NCI-H187 treated with DMSO at 0.1 percent for 48 hours (cell line): ENCODE measurements around the gene ENDOG.

Experiments
- DNase-seq: peaks from one replicate; lab custom pipeline; 2025; lab: John Stamatoyannopoulos, UW

The ENDOG gene

DNA sequence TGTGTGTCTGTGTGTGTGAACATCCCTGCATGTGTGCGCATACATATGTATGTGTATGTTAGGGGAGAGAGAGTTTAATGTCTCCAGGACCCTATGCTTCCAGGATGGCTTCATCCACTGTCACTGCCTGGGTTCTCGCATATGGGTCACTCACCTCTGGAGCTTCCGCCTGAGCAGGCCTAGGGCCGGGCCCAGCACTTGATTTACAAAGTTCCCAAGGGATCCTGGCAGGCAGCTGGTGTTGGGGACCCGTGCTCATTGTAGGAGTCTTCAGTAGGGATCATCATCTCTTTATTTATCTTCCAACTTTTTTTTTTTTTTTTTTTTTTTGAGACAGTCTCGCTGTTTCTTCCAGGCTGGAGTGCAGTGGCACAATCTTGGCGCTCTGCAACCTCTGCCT lies 18.2 kb upstream of the ENDOG start:
- DNase-seq, result no peak

DNA sequence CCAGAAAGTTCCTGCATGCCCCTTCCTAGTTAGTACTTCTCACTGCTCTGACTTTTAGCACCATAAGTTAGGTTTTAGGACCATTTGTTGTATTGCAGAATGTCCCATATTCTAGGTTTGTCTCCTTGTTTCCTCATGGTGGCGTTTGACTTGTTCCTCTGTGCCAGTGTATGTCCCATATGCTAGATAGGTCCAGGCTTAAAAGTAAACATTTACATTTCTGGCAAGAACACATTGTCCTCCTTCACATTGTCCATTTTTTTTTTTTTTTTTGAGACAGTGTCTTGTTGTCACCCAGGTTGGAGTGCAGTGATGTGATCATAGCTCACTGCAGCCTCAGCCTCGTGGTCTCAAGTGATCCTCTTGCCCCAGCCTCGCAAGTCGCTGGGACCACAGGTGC lies 15.8 kb upstream of the ENDOG start:
- no peak for DNase-seq

DNA sequence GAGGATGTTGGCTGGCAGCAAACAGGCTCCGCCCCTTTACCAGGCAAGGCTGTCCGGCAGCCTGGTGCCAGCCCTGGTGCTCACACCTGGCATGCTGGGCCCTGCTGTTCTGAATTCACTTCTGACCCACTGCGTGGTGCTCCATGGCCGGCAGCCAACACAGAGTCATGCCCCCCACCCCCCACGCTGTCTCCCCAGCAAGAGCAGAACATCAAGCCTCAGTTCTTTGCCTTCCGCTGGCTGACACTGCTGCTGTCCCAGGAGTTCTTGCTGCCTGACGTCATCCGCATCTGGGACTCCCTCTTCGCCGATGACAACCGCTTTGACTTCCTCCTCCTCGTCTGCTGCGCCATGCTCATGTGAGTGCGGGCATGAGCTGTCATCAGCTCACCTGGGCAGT lies 12.6 kb upstream of the ENDOG start:
- no peak for DNase-seq

DNA sequence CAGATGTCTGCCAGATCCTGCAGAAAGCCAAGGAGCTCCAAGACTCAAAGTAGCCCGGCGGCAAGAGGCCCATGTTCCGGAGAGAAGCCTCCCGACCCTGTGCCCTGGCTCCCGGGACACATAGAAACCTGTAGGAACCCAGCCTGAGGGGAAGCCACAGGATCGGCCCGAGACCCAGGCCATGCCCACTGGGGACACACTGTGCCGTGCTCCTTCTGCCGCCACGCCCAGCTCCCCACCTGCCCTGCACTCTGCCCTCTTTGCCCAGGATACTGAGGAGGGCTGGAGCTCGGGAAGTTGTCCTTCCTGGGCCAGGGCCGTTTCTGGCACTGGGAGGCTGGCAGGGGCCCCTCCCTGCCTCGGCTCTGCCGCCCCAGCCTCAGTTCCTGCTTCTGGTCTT lies 10.5 kb upstream of the ENDOG start:
- no peak for DNase-seq

DNA sequence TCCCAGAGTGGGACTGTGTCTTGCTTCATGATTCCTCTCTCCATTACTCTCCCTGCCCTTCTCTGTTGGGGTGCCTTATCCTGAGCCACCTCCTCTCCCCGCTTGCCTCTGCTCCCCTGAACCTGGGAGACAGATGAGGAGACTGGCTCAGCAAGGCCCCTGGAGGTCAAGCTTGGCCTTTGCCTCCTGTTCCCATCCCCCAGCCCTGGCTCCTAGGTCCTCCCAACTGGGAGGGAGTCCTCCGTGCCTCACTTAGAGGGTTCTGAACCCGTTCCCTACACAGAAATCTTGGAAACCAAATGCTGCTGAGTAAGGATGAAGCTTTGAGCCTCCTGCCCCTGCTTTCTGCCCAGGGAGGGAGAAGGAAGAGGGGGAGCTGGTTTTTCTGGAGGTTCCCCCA lies 9.8 kb upstream of the ENDOG start:
- DNase-seq, result no peak

DNA sequence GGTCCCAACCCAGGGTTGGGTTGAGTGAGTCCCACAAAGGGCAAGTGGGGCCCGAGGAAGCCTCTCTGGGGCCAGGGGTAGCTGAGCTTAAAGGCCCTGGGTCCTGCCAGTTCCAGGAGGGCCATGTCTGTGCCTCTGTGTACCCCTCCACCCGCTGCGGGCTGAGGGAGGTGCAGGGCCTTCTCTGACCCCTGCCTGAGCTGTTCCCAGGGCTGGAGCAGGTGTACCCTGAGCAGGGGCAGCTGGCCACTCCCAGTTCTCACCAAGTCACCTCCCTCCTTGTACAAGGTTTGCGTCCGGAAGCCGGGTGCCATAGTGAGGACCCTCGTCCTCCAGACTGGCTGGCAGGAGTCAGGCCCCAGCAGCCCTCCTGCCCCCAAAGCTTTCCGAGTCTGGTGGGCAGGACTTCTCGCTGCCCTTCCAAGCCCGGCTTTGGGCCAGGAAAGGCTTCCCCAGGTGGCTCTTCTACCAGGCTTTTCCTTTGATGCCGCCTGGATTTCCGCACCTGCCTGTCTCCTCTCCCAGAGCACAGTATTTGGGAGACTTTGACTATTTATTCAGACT lies 9.2 kb upstream of the ENDOG start:
- no peak for DNase-seq

DNA sequence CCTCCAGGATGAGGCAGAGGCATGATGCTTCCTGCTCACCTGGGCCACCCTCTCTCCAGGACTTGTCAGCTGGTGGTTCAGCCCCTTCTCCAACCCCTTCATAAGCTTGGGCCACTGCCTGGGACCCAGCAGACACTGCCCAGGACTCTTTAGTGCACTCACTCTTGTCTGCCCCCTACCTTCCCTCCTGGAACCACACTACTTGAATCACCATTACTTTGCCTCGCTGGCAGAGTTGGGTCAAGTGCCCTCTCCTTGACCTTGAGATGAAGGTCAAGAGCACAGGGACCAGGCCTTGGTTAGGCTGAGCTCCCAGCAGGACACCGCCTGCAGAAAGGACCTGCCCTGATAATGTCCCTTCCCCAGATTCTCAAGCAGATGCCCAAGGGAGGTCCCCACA lies 8.5 kb upstream of the ENDOG start:
- DNase-seq, result no peak

DNA sequence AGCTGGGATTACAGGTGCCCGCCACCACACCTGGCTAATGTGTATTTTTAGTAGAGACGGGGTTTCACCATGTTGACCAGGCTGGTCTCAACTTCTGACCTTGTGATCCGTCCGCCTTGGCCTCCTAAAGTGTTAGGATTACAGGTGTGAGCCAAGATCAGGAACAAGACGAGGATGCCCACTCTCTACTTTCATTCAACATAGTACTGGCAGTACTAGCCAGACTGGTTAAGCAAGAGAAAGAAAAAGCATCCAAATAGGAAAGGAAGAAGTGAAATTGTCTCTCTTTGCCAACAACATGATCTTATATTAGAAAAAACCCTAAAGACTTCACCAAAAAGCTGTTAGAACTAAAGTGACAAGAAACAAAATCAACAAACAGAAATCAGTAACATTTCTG lies 7.4 kb upstream of the ENDOG start:
- DNase-seq, result no peak

DNA sequence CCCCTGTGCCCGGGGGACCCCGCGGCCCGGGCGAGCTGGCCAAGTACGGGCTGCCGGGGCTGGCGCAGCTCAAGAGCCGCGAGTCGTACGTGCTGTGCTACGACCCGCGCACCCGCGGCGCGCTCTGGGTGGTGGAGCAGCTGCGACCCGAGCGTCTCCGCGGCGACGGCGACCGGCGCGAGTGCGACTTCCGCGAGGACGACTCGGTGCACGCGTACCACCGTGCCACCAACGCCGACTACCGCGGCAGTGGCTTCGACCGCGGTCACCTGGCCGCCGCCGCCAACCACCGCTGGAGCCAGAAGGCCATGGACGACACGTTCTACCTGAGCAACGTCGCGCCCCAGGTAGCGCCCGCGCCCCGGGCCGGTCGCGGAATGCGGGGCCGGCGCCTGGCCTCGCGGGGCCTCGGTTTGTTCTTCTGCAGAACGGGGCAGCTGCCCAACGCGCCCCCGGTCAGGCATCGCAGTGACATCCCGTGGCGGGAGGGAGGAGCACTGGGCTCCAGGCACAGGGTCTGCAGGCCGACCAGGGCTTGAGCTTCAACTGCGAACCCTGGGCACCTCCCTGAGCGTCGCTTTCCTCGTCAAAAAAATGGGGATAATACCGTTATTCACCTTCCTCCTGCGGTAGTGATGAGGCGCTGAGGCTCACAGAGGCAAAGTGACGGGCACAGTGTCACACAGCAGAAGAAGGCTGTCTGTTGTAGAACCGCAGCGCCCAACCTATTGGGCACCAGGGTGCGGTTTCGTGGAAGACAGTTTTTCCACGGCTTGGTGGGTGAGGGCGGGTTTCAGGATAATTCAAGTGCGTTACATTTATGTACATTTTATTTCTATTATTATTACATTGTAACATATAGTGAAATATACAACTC lies 777 bp downstream of the ENDOG start:
- no peak for DNase-seq

DNA sequence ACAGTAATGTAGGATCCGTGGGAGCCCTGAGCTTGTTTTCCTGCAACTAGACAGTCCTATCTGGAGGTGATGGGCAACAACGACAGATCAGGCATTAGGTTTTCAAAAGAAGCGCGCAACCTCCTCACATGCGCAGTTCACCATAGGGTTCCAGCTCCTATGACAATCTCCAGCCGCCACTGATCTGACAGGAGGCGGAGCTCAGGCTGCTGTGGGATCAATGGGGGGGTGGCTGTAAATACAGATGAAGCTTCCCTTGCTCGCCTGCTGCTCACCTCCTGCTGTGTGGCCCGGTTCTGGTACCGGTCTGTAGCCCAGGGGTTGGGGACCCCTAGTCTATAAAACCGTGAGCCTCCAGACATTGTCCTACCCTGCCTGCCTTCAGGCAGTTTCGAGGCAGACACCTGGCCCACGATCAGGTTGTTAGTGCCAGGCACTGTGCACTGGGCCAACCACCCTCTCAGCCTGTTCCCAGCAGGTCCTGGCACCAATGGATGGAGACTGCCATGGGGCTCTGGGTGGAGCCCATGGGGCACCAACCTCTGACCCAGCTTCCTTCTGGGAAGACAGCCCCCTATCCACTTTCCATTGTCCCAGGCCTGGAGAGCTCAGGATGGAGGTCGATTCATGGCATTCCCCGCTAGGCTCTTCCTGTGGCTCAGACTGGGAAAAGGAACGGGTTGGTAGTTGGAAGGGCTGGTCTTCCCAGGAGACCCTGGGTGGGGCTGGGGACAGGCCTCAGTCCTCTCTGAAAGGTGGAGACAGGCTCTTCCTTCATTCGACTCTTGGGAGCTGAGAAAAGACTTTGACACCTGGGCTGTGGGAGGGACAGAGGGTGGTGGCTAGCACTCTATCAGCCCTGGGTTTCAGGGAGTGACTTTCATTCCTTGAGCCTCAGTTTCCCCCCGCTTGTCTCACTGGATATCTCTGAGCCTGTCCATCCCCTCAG lies 1.7 kb downstream of the ENDOG start:
- DNase-seq, result peak; percentile 23

DNA sequence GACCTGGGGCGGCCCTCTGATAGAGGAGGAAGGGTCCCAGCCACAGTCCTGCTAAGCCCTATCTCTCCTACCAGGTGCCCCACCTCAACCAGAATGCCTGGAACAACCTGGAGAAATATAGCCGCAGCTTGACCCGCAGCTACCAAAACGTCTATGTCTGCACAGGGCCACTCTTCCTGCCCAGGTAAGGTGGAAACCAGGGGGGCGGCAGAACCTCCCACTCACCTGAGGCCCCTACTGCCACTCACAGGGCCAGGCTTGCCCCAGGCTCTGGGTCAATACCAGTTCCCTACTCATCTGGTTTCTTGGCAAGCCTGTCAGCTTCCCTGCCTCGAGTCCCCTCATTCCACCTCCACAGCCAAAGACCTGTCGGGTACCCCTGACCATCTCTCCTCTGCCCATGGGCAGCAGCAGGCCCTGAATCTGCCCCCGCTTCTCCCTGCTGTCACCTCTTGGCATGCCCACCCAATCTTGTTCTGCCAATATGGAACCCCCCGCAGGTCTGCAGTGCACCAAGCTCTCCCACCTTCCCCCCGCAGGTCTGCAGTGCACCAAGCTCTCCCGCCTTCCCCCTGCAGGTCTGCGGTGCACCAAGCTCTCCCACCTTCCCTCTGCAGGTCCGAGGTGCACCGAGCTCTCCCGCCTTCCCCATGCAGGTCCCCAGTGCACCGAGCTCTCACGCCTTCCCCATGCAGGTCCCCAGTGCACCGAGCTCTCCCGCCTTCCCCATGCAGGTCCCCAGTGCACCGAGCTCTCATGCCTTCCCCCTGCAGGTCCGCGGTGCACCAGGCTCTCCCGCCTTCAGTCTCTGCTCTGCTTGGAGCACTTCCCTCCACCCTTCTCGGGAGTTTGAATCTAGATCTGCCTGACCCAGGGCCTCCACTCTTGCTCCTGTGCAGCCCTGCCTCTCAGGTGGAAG lies 2.6 kb downstream of the ENDOG start:
- no peak for DNase-seq

DNA sequence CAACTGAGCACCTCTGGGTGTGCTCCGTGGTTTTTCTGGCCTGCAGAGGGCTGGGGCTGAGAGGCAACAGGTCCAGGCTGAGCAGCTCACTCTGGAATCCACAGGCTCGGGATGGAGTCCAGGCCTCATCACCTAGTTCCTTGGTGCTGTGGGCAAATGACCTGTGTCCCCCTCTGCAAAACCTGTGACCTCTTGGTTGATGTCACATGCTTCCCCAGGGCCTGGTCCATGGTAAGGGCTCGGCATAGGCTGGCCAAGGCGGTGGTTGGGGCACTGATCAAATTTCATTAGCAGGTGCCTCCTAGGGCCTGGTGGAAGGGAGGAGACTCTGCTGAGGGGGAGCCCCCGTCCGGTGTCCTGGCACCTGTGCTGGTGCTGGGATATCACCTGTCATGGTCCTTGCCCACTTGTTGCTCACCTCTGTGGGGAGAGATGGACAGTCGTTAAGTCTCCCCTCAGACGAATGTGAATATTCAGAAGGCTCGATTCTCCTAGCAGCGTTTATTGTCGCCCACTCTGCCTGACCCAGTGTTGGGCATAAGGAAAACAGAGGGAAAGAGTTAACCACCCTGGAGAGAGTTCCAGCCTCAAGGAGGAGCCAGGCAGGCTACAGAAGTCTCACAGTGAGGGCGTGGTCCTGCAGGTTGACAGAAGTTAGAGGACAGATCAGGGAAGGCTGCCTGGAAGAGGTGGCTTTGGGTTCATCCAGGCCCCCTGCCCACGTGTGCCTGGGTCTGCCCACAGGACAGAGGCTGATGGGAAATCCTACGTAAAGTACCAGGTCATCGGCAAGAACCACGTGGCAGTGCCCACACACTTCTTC lies 3.5 kb downstream of the ENDOG start:
- no peak for DNase-seq

DNA sequence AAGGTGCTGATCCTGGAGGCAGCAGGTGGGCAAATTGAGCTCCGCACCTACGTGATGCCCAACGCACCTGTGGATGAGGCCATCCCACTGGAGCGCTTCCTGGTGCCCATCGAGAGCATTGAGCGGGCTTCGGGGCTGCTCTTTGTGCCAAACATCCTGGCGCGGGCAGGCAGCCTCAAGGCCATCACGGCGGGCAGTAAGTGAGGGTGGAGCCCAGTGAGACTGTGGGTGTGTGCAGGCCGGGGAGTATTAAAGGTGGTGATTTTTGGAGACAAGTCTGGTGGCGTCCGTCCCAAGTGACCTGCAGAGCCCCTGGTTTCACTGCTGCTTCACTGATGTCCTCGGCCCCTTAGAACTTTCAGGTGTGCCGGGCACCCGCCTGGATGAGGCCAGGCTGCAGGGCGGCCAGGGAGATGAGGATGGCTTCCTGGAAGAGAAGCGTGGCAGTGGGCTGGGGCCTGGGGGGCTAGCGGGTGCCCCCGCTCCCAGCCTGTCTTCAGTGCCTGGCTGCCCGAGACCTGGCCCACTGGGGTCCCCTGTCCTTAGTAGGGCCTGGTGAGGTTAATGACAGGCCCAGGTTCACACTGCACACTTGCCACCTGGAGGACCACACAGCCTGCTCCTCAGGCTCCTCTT lies 4.2 kb downstream of the ENDOG start:
- no peak for DNase-seq

DNA sequence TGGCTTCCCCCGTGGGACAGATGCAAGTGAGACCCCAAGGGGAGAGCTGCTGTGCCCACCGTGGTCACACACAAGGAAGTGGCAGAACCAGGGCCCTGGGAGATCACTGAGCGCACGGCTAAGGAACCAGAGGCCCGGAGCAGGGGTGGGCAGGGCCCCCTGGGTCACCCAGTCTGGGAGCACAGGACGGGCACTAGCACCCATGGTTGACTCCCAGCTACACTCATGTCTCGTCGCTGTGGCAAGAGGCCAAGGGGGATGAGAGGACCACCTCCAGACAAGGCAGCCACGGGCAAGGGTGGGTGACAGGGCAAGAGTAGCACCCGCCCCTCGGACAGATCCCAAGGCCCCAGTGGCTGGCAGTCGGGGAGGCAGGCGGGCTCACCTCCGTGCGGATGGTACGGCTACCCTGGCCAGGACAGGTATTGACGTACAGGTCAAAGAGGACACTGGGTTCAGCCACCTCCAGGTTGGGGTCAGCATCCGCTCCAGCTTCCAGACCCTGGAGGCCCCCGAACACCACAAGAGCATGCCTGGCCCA lies 5.1 kb downstream of the ENDOG start:
- no peak for DNase-seq

DNA sequence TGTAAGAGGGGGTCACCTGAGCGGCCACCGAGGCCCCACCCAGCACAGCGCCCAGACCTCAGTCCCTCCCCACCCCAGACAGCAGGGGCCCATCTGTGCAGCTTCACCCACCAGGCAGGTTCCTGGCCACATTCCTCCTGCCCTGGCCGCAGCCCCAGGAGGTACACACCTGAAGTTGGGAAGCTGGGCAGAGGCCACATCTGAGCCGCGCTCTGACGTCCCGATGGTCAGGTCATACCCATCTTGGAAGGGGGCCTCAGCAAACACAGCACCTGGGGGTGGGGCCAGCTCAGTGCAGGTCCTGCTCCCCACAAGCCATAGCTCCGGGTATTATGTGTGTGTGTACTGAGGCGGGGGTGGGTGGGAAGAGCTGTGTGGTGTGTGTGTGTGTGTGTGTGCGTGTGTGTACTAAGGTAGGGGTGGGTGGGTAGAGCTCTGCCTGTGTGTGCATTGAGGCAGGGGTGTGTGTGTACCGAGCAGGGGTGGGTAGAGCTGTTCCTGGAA lies 5.7 kb downstream of the ENDOG start:
- no peak for DNase-seq

DNA sequence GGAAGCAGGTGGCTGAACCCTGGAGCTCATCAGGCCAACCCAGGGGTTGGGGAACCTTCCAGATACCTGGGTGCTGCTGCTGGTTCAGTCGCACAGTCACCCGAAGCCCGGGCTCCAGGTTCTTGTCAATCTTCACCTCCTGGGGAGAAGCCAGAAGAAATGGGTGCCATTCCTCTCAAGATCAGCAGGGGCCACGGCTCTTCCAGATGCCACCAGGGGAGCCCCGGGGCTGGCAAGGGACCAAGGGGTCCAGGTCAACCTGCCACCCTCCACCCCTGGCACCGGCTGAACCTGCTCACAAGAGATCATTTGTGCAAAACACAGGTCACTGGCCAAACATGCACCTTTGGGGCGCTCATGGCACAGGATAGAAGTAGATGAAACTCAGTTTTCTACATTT lies 6.6 kb downstream of the ENDOG start:
- DNase-seq, result no peak

DNA sequence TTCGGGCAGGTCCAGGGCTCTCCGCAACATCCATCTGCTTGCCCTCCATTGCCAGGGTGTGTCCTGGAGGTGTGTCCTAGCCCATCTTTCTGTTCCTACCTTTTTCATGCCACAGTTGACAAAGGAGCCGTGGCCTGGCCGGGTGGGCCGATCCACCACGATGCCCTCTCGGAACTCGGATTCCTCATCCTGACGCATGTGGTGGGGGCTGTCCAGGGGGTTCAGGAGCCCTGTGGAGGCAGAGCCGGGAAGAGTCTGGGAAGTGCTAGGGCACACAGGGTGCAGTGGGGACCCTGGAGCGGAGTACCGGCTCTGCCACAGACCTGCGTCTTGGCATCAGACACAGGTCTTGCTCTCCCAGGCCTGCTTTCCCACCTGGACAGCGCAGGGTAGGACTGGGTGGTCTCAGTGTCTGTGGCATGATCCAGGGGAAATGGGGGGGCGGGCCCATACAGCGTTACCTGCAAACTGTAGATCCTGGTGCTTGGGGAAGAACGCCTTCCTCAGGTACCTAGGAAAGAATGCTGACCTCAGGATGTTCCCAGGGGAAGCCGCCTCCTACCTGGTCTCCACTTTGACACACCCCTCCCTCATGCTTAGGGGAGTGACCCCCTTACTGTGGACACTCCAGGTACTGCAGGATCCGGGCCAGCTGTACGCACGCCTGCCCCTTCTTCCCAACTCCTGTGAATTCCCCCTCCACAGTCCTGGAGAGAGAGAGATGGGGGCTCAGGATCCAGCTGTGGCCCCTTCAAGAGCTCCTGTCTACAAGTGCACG lies 7.8 kb downstream of the ENDOG start:
- no peak for DNase-seq

DNA sequence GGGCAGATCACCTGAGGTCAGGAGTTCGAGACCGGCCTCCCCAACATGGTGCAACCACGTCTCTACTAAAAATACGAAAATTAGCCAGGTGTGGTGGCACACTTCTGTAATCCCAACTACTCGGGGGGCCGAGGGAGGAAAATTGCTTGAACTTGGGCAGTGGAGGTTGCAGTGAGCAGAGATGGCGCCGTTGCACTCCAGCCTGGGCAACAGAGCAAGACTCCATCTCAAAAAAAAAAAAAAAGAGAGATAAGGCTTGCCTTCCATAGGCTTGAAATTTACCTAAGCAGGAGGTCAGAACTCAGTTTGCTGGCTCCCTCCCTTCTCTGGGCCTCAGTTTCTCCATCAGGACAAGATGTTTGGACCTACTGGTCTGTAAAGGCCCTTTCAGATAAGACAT lies 10.0 kb downstream of the ENDOG start:
- DNase-seq, result no peak
